Measurements from ENCODE around the gene EFCAB12. TPM values are rescaled to one million over a fixed set of nuclear protein-coding genes. Genes with fewer than 3 reads are reported as not detected.

Gene EFCAB12
- total RNA-seq, 2 donors from 2014 or later: 0.33 to 0.73 TPM

- H3K36me3 Mint-ChIP-seq (ENCODE audit: low read depth): no peaks in the 10 kb centered on the region
- no peaks in the 10 kb centered on the region for H3K27me3 ChIP-seq (ENCODE audit: control insufficient read depth, insufficient read depth, low read length, poor library complexity, severe bottlenecking)
- peaks cover 2% of the 10 kb centered on the region for H3K27me3 Mint-ChIP-seq (ENCODE audit: insufficient read depth)
- no peak overlapping the region for H3K4me3 ChIP-seq (ENCODE audit: low read length)
- H3K27ac Mint-ChIP-seq: no peak overlapping the region
- H3K4me1 Mint-ChIP-seq: peaks cover 20% of the 10 kb centered on the region
- no peaks in the 10 kb centered on the region for H3K9me3 ChIP-seq (ENCODE audit: control insufficient read depth, low read length)
- no peak overlapping the region for H3K9ac ChIP-seq (ENCODE audit: extremely low read depth, low read length, poor library complexity, severe bottlenecking)
- H3K27ac ChIP-seq (ENCODE audit: low read depth, low read length): no peak overlapping the region
- no peaks in the 10 kb centered on the region for H3K36me3 ChIP-seq (ENCODE audit: control insufficient read depth, insufficient read depth, low read length)
- DNase-seq: no peak
- H3K9me3 Mint-ChIP-seq: no peaks in the 10 kb centered on the region
- TF ChIP-seq CTCF (conservative IDR thresholded peaks at IDR 0.05): no peak
- 86 to 92% methylated on average over 16 to 20 of the region's 20 CpGs for WGBS, 2 experiments (ENCODE audit: insufficient coverage in 1 of 2, insufficient read length in 1 of 2)
- peaks cover 6% of the 10 kb centered on the region for H3K4me1 ChIP-seq (ENCODE audit: control insufficient read depth, insufficient read depth, low read length)
- no peak overlapping the region for H3K4me3 Mint-ChIP-seq
Measured at GRCh38 chr3:129371041-129371826, 57.2 kb downstream of the EFCAB12 start.

- Mint-ChIP-seq H3K36me3 (ENCODE audit: low read depth) (no peaks in the 10 kb centered on the region), H3K9me3 (no peaks in the 10 kb centered on the region), H3K27me3 (ENCODE audit: insufficient read depth) (peaks cover 6% of the 10 kb centered on the region), H3K4me1 (peaks cover 19% of the 10 kb centered on the region), H3K4me3 (no peak overlapping the region), H3K27ac (no peak overlapping the region)
- H3K9ac ChIP-seq (ENCODE audit: extremely low read depth, low read length, poor library complexity, severe bottlenecking): no peak overlapping the region
- no peak overlapping the region for H3K27ac ChIP-seq (ENCODE audit: low read depth, low read length)
- no peaks in the 10 kb centered on the region for H3K27me3 ChIP-seq (ENCODE audit: control insufficient read depth, insufficient read depth, low read length, poor library complexity, severe bottlenecking)
- no peaks in the 10 kb centered on the region for H3K9me3 ChIP-seq (ENCODE audit: control insufficient read depth, low read length)
- no peaks in the 10 kb centered on the region for H3K36me3 ChIP-seq (ENCODE audit: control insufficient read depth, insufficient read depth, low read length)
- no peak overlapping the region for H3K4me3 ChIP-seq (ENCODE audit: low read length)
- peaks cover 6% of the 10 kb centered on the region for H3K4me1 ChIP-seq (ENCODE audit: control insufficient read depth, insufficient read depth, low read length)
- TF ChIP-seq CTCF (conservative IDR thresholded peaks at IDR 0.05): no peak
- WGBS, 2 experiments (ENCODE audit: insufficient coverage in 1 of 2, insufficient read length in 1 of 2): 87 to 96% methylated on average over 4 to 5 of the region's 5 CpGs
- no peak for DNase-seq
Measured at GRCh38 chr3:129370248-129370964, 58.0 kb downstream of the EFCAB12 start.

- Histone ChIP-seq H3K4me3 (ENCODE audit: low read length) (no peak overlapping the region), H3K27ac (ENCODE audit: low read depth, low read length) (no peak overlapping the region), H3K4me1 (ENCODE audit: control insufficient read depth, insufficient read depth, low read length) (peaks cover 5% of the 10 kb centered on the region), H3K27me3 (ENCODE audit: control insufficient read depth, insufficient read depth, low read length, poor library complexity, severe bottlenecking) (no peaks in the 10 kb centered on the region), H3K36me3 (ENCODE audit: control insufficient read depth, insufficient read depth, low read length) (no peaks in the 10 kb centered on the region), H3K9ac (ENCODE audit: extremely low read depth, low read length, poor library complexity, severe bottlenecking) (no peak overlapping the region), H3K9me3 (ENCODE audit: control insufficient read depth, low read length) (no peaks in the 10 kb centered on the region)
- peaks cover 12% of the 10 kb centered on the region for H3K4me1 Mint-ChIP-seq
- peaks cover 6% of the 10 kb centered on the region for H3K27me3 Mint-ChIP-seq (ENCODE audit: insufficient read depth)
- peaks cover 5% of the 10 kb centered on the region for H3K9me3 Mint-ChIP-seq
- no peak for TF ChIP-seq CTCF (conservative IDR thresholded peaks at IDR 0.05)
- no peak overlapping the region for H3K27ac Mint-ChIP-seq
- H3K36me3 Mint-ChIP-seq (ENCODE audit: low read depth): no peaks in the 10 kb centered on the region
- no peak for DNase-seq
- 96% methylated on average over 5 of the region's 5 CpGs; no CpG with 5 or more reads in 1 of the 2 experiments for WGBS, 2 experiments (ENCODE audit: insufficient coverage in 1 of 2, insufficient read length in 1 of 2)
- no peak overlapping the region for H3K4me3 Mint-ChIP-seq
Measured at GRCh38 chr3:129369711-129370110, 58.7 kb downstream of the EFCAB12 start.
